Measurements from ENCODE around the gene MT1X. TPM values are rescaled to one million over a fixed set of nuclear protein-coding genes. Genes with fewer than 3 reads are reported as not detected.
A peak's percentile ranks its signal among the peaks of the same experiment; 100 is the strongest.

Gene MT1X
- total RNA-seq, 1 donor from 2014 or later = 7.1 TPM

- DNase-seq (ENCODE audit: low spot score in 2 of 2, unreplicated experiment in 2 of 2) = no peak
- no peak for TF ChIP-seq CTCF (IDR thresholded peaks at IDR 0.05; ENCODE audit: unreplicated experiment)
- H3K36me3 Mint-ChIP-seq = no peaks in the 10 kb centered on the region
- peaks cover 17% of the 10 kb centered on the region for H3K4me1 Mint-ChIP-seq
- peaks cover 11% of the 10 kb centered on the region for H3K9me3 Mint-ChIP-seq
- no peak overlapping the region for H3K4me3 Mint-ChIP-seq
- peak overlapping the region; percentile 91 for H3K27ac Mint-ChIP-seq
- peaks cover 19% of the 10 kb centered on the region for H3K27me3 Mint-ChIP-seq (ENCODE audit: low read depth)
These were observed 9.6 kb downstream of the MT1X start for GRCh38 chr16:56691885-56692284.

- Mint-ChIP-seq H3K36me3 (peaks cover 1% of the 10 kb centered on the region), H3K4me1 (peaks cover 17% of the 10 kb centered on the region), H3K9me3 (peaks cover 17% of the 10 kb centered on the region), H3K4me3 (no peak overlapping the region), H3K27me3 (ENCODE audit: low read depth) (peaks cover 3% of the 10 kb centered on the region), H3K27ac (no peak overlapping the region)
- no peak for DNase-seq (ENCODE audit: low spot score in 2 of 2, unreplicated experiment in 2 of 2)
- TF ChIP-seq CTCF (IDR thresholded peaks at IDR 0.05; ENCODE audit: unreplicated experiment) = no peak
These were observed 13.0 kb downstream of the MT1X start for GRCh38 chr16:56695246-56695645.

GRCh38 chr16:56697456-56698155 lies 15.3 kb downstream of the MT1X start:
- no peak overlapping the region for H3K27ac Mint-ChIP-seq

GRCh38 chr16:56700195-56700594 lies 17.9 kb downstream of the MT1X start:
- H3K9me3 Mint-ChIP-seq = peaks cover 12% of the 10 kb centered on the region
- no peak overlapping the region for H3K4me3 Mint-ChIP-seq
- TF ChIP-seq CTCF (IDR thresholded peaks at IDR 0.05; ENCODE audit: unreplicated experiment) = no peak
- peaks cover 7% of the 10 kb centered on the region for H3K4me1 Mint-ChIP-seq
- H3K36me3 Mint-ChIP-seq = peaks cover 1% of the 10 kb centered on the region
- H3K27me3 Mint-ChIP-seq (ENCODE audit: low read depth) = peaks cover 2% of the 10 kb centered on the region
- DNase-seq (ENCODE audit: low spot score in 2 of 2, unreplicated experiment in 2 of 2) = no peak
- no peak overlapping the region for H3K27ac Mint-ChIP-seq

More at GRCh38 chr16:56697456-56698155, 15.3 kb downstream of the MT1X start:
- Mint-ChIP-seq H3K27me3 (ENCODE audit: low read depth) (no peaks in the 10 kb centered on the region), H3K4me1 (peaks cover 10% of the 10 kb centered on the region), H3K36me3 (peaks cover 1% of the 10 kb centered on the region), H3K4me3 (no peak overlapping the region), H3K9me3 (peaks cover 12% of the 10 kb centered on the region)
- TF ChIP-seq CTCF (IDR thresholded peaks at IDR 0.05; ENCODE audit: unreplicated experiment) = no peak
- DNase-seq (ENCODE audit: low spot score in 2 of 2, unreplicated experiment in 2 of 2) = no peak

GRCh38 chr16:56700631-56701030 lies 18.4 kb downstream of the MT1X start:
- H3K27me3 Mint-ChIP-seq (ENCODE audit: low read depth) = peaks cover 2% of the 10 kb centered on the region

More at GRCh38 chr16:56700631-56701030, 18.4 kb downstream of the MT1X start:
- Mint-ChIP-seq H3K4me1 (peaks cover 7% of the 10 kb centered on the region), H3K9me3 (peaks cover 12% of the 10 kb centered on the region), H3K36me3 (peaks cover 1% of the 10 kb centered on the region), H3K4me3 (no peak overlapping the region), H3K27ac (no peak overlapping the region)
- TF ChIP-seq CTCF (IDR thresholded peaks at IDR 0.05; ENCODE audit: unreplicated experiment) = no peak
- no peak for DNase-seq (ENCODE audit: low spot score in 2 of 2, unreplicated experiment in 2 of 2)

All from mesothelial cell of epicardium (in vitro differentiated cells).